Measurements from ENCODE around the gene NUDT8. TPM values are rescaled to one million over a fixed set of nuclear protein-coding genes. Genes with fewer than 3 reads are reported as not detected.

Gene NUDT8
- total and polyA plus RNA-seq, 2 of the 8 experiments (the other 6 are each of a cell fraction or from before 2014, with no cell fraction given), result 7.2 to 8.3 TPM

GRCh38 chr11:67675058-67675747, 45.5 kb upstream of the NUDT8 start:
- H3K4me2 ChIP-seq (ENCODE audit: insufficient read depth in 1 of 2, low read depth in 2 of 2, low read length in 2 of 2), result 0 out of 4 replicates have a peak overlapping the region, but pooled peaks of 1 of the 2 experiments have one; percentile 20
- no peak overlapping the region for H2BK120ac ChIP-seq (replicated peaks; ENCODE audit: low read depth, low read length)
- POLR2A ChIA-PET (ENCODE audit: partially characterized antibody), result interaction anchor here (2.1 kb wide), 1 partner anchor 26 kb away, joined by 4 read pairs; no protein-coding TSS in a partner anchor
- H2AK5ac ChIP-seq (ENCODE audit: low read depth, low read length), result no peak overlapping the region
- no peaks in the 10 kb centered on the region for H3K27me3 ChIP-seq (replicated peaks in 1 of 4; ENCODE audit: control insufficient read depth in 3 of 4, extremely low read depth in 1 of 4, insufficient read depth in 3 of 4, low read length in 3 of 4)
- no peak overlapping the region for H3K56ac ChIP-seq (replicated peaks; ENCODE audit: insufficient read length, low read depth, low read length)
- 83% methylated on average over 12 of the region's 12 CpGs; no CpG with 5 or more reads in 1 of the 2 experiments for WGBS, 2 experiments (ENCODE audit: extremely low coverage in 1 of 2, insufficient coverage in 1 of 2, insufficient read length in 1 of 2, insufficient replicate concordance in 2 of 2, low coverage in 1 of 2, low lambda C conversion rate in 2 of 2, missing lambda C conversion rate in 1 of 2)
- H3K4me1 ChIP-seq (replicated peaks in 1 of 4; ENCODE audit: control insufficient read depth in 3 of 4, insufficient read depth in 4 of 4, low read length in 3 of 4), result peaks cover 0 to 5% (median 0%) of the 10 kb centered on the region in 4 experiments; a peak in 3 of 7 replicates
- FAIRE-seq (no peak), DNase-seq (ENCODE audit: low read depth in 1 of 2, low spot score in 2 of 2) (peak in 1 of 2 experiments; percentile 31)
- H3K79me1 ChIP-seq (ENCODE audit: low read depth, low read length), result no peaks in the 10 kb centered on the region
- CTCF ChIA-PET (ENCODE audit: partially characterized antibody), result interaction anchor here (0.8 to 3.8 kb wide), 8 partner anchors 12 to 45 kb away, joined by 3 to 28 read pairs (median 3); no protein-coding TSS in a partner anchor
- no peak overlapping the region for H4K91ac ChIP-seq (replicated peaks; ENCODE audit: insufficient read length, low read length)
- no peaks in the 10 kb centered on the region for H3K36me3 ChIP-seq (ENCODE audit: control insufficient read depth in 2 of 4, insufficient read depth in 4 of 4, low read length in 3 of 4)
- H2BK20ac ChIP-seq (ENCODE audit: low read length), result no peak overlapping the region
- 0 out of 2 replicates have a peak overlapping the region, but pooled peaks have one; percentile 11 for H2BK12ac ChIP-seq (ENCODE audit: low read depth, low read length)
- no peak overlapping the region for H3K4me3 ChIP-seq (ENCODE audit: extremely low read depth in 1 of 4, insufficient read depth in 2 of 4, low read depth in 3 of 4, low read length in 4 of 4)
- no peak overlapping the region for H3K23ac ChIP-seq (ENCODE audit: insufficient read length)
- H4K8ac ChIP-seq (ENCODE audit: extremely low read depth, insufficient read depth, low read length), result no peak overlapping the region
- no peak overlapping the region for H2BK15ac ChIP-seq (ENCODE audit: low read length)
- H3K4ac ChIP-seq (replicated peaks; ENCODE audit: insufficient read length, low read depth, low read length), result no peak overlapping the region
- no peak overlapping the region for H2BK5ac ChIP-seq (ENCODE audit: low read depth, low read length)
- H2AFZ ChIP-seq (ENCODE audit: low read length), result no peak overlapping the region
- H3K9ac ChIP-seq (replicated peaks in 1 of 4; ENCODE audit: extremely low read depth in 1 of 4, low read depth in 3 of 4, low read length in 3 of 4), result no peak overlapping the region; a peak in 1 of 7 replicates
- no peak overlapping the region for H3K14ac ChIP-seq (ENCODE audit: insufficient read length)
- H3K23me2 ChIP-seq (ENCODE audit: low read depth, low read length), result peaks cover under 1% of the 10 kb centered on the region; the same call in 1 of the 2 replicates
- no peak overlapping the region for H4K5ac ChIP-seq (ENCODE audit: insufficient read length, low read depth, low read length)
- no peaks in the 10 kb centered on the region for H3K79me2 ChIP-seq (ENCODE audit: control insufficient read depth in 1 of 2, insufficient read depth in 2 of 2, low read length in 2 of 2)
- no peak overlapping the region for H3K27ac ChIP-seq (ENCODE audit: low read depth, low read length)
- H3K18ac ChIP-seq (ENCODE audit: extremely low read depth, low read length), result no peak overlapping the region
- TF ChIP-seq KDM1A (IDR thresholded peaks at IDR 0.05; ENCODE audit: borderline replicate concordance, low read length) (peak; percentile 64), SP1 (IDR thresholded peaks at IDR 0.05; ENCODE audit: low read depth, low read length) (no peak), RFX5 (IDR thresholded peaks at IDR 0.05; ENCODE audit: borderline replicate concordance, low read depth, low read length) (no peak), GTF2F1 (IDR thresholded peaks at IDR 0.05; ENCODE audit: borderline replicate concordance, low read depth, low read length) (no peak), BACH1 (IDR thresholded peaks at IDR 0.05; ENCODE audit: low read length) (no peak), BCL11A (IDR thresholded peaks at IDR 0.05; ENCODE audit: low read depth in 2 of 2, low read length in 2 of 2) (no peak), SRF (IDR thresholded peaks at IDR 0.05; ENCODE audit: low read depth, low read length) (no peak), ATF2 (IDR thresholded peaks at IDR 0.05; ENCODE audit: low read length) (no peak)
- no peaks in the 10 kb centered on the region for H3K9me3 ChIP-seq (ENCODE audit: insufficient read depth in 2 of 2, low read depth in 1 of 2, low read length in 1 of 2)
- no peaks in the 10 kb centered on the region for H4K20me1 ChIP-seq (replicated peaks in 1 of 2; ENCODE audit: control insufficient read depth in 1 of 2, insufficient read depth in 2 of 2, low read length in 2 of 2)
